Keratinocyte (primary cell): Measurements from ENCODE around the gene DOP1A.

ENCODE experiments used
- CTCF ChIP-seq, 3 experiments: IDR thresholded peaks in 1 of 3; conservative IDR thresholded peaks in 1 of 3; optimal IDR thresholded peaks in 1 of 3; 2 replicates in 2 of 3; 3 replicates in 1 of 3; pipeline versions ENCODE3 to v1.5.1; 2011; ENCODE audit warnings: low read length in 3 of 3, mild to moderate bottlenecking in 3 of 3, moderate library complexity in 2 of 3, control low read depth in 1 of 3, inconsistent platforms in 1 of 3; ENCODE audit not compliant: insufficient read depth in 2 of 3; ENCODE audit errors: extremely low read depth in 1 of 3
- EZH2 ChIP-seq: IDR thresholded peaks from one replicate; pipeline ENCODE4 v1.6.1; 2012; ENCODE audit warnings: inconsistent platforms, mild to moderate bottlenecking, low read length, moderate library complexity

GRCh38 chr6:83132121-83132520 is 64.7 kb downstream of the DOP1A start:
- TF ChIP-seq CTCF (optimal IDR thresholded peaks at IDR 0.05 in 1 of 3, IDR thresholded peaks at IDR 0.05 in 1 of 3, conservative IDR thresholded peaks at IDR 0.05 in 1 of 3; ENCODE audit: extremely low read depth in 1 of 3, insufficient read depth in 2 of 3, low read length in 3 of 3) (no peak), EZH2 (no peak)
